Measurements from ENCODE around the gene TERT. TPM values are rescaled to one million over a fixed set of nuclear protein-coding genes. Genes with fewer than 3 reads are reported as not detected.
"Not testable (repeated sequence)": the region's sequence is repeated elsewhere in the genome, so short reads cannot be mapped to it uniquely, and the experiment has no call there.

Gene TERT
- total RNA-seq (0.22 TPM), polyA plus RNA-seq (not detected)

DNA sequence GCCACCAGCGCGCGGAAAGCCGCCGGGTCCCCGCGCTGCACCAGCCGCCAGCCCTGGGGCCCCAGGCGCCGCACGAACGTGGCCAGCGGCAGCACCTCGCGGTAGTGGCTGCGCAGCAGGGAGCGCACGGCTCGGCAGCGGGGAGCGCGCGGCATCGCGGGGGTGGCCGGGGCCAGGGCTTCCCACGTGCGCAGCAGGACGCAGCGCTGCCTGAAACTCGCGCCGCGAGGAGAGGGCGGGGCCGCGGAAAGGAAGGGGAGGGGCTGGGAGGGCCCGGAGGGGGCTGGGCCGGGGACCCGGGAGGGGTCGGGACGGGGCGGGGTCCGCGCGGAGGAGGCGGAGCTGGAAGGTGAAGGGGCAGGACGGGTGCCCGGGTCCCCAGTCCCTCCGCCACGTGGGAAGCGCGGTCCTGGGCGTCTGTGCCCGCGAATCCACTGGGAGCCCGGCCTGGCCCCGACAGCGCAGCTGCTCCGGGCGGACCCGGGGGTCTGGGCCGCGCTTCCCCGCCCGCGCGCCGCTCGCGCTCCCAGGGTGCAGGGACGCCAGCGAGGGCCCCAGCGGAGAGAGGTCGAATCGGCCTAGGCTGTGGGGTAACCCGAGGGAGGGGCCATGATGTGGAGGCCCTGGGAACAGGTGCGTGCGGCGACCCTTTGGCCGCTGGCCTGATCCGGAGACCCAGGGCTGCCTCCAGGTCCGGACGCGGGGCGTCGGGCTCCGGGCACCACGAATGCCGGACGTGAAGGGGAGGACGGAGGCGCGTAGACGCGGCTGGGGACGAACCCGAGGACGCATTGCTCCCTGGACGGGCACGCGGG is at the start of gene TERT:
Gene TERT (minus strand): TSS at position 234 of the 815 bp plus-strand sequence. CDS start 79 bp downstream, at position 155.
- H3K4me3 Mint-ChIP-seq, result peak within 1 kb of the TSS in 2 of 4 donors; percentile 22 to 72
- ATAC-seq (ENCODE audit: low read depth in 2 of 2) (peak; percentile 68 to 72), DNase-seq (peak; percentile 61 to 73 (median 64))
- Histone ChIP-seq H3K4me3 (ENCODE audit: low read depth, low read length) (no peak within 1 kb of the TSS), H3K36me3 (ENCODE audit: control insufficient read depth, insufficient read depth, low read length) (no peaks in the 10 kb centered on the region), H3K4me1 (ENCODE audit: control insufficient read depth, insufficient read depth, low read length, poor library complexity, severe bottlenecking) (peaks cover 13% of the 10 kb centered on the region), H3K9me3 (ENCODE audit: control insufficient read depth in 2 of 2, low read length in 2 of 2) (no peaks in the 10 kb centered on the region), H3K27ac (ENCODE audit: insufficient read depth, low read length, poor library complexity, severe bottlenecking) (no peak within 1 kb of the TSS), H3K27me3 (ENCODE audit: control insufficient read depth, insufficient read depth, low read length) (no peaks in the 10 kb centered on the region)
- no peaks in the 10 kb centered on the region for H3K9me3 Mint-ChIP-seq
- H3K27me3 Mint-ChIP-seq, result no peaks in the 10 kb centered on the region
- H3K36me3 Mint-ChIP-seq, result no peaks in the 10 kb centered on the region
- no peak within 1 kb of the TSS for H3K27ac Mint-ChIP-seq
- peaks cover 0 to 10% (median 7%) of the 10 kb centered on the region in 4 donors for H3K4me1 Mint-ChIP-seq

GRCh38 chr5:1343931-1344901 is 49.3 kb upstream of the TERT start:
- H3K27ac ChIP-seq (ENCODE audit: insufficient read depth, low read length, poor library complexity, severe bottlenecking), result peak overlapping the region; percentile 47
- Mint-ChIP-seq H3K4me1 (peaks cover 0 to 52% (median 30%) of the 10 kb centered on the region in 4 donors), H3K4me3 (peak overlapping the region; percentile 91 to 94 (median 92)), H3K9me3 (no peaks in the 10 kb centered on the region), H3K27me3 (no peaks in the 10 kb centered on the region), H3K27ac (peak overlapping the region; percentile 85 to 89 (median 88)), H3K36me3 (peaks cover 17% of the 10 kb centered on the region)
- H3K36me3 ChIP-seq (ENCODE audit: control insufficient read depth, insufficient read depth, low read length), result peaks cover 28% of the 10 kb centered on the region
- ATAC-seq (ENCODE audit: low read depth in 2 of 2) (peak in 1 of 2 donors; percentile 16), DNase-seq (peak in 1 of 3 donors; percentile 25)
- H3K4me1 ChIP-seq (ENCODE audit: control insufficient read depth, insufficient read depth, low read length, poor library complexity, severe bottlenecking), result peaks cover 30% of the 10 kb centered on the region
- no peaks in the 10 kb centered on the region for H3K9me3 ChIP-seq (ENCODE audit: control insufficient read depth in 2 of 2, low read length in 2 of 2)
- H3K4me3 ChIP-seq (ENCODE audit: low read depth, low read length), result peak overlapping the region; percentile 77
- no peaks in the 10 kb centered on the region for H3K27me3 ChIP-seq (ENCODE audit: control insufficient read depth, insufficient read depth, low read length)

DNA sequence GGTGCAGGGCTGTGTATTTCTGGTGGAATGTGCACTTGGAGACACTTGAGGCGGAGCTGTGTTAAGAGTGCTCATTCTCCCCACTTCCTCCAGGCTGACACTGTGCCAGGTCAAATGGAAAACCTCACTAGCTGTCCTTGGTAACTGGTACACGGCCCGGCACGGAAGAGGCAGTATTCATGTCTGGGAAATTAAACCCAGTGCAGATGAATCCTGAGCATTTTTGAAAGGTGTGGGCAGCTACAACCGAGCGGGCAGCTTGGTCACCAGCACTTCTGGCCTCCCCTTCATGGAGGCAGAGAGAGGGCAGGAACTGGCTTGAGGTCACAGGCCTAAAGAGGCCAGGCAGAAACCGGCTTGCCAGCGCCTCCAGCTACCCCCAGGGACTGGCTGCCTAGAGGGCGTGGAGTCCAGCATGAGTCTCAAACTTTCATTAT is 48.5 kb upstream of the TERT start:
- Mint-ChIP-seq H3K4me1 (peaks cover 0 to 52% (median 30%) of the 10 kb centered on the region in 4 donors), H3K27me3 (no peaks in the 10 kb centered on the region), H3K4me3 (peak overlapping the region; percentile 91 to 94 (median 92)), H3K36me3 (peaks cover 17% of the 10 kb centered on the region), H3K9me3 (no peaks in the 10 kb centered on the region), H3K27ac (peak overlapping the region in 1 of 3 donors; percentile 89)
- ATAC-seq (ENCODE audit: low read depth in 2 of 2) (no peak), DNase-seq (no peak)
- H3K9me3 ChIP-seq (ENCODE audit: control insufficient read depth in 2 of 2, low read length in 2 of 2), result no peaks in the 10 kb centered on the region
- no peak overlapping the region for H3K27ac ChIP-seq (ENCODE audit: insufficient read depth, low read length, poor library complexity, severe bottlenecking)
- H3K36me3 ChIP-seq (ENCODE audit: control insufficient read depth, insufficient read depth, low read length), result peaks cover 33% of the 10 kb centered on the region
- H3K27me3 ChIP-seq (ENCODE audit: control insufficient read depth, insufficient read depth, low read length), result no peaks in the 10 kb centered on the region
- H3K4me1 ChIP-seq (ENCODE audit: control insufficient read depth, insufficient read depth, low read length, poor library complexity, severe bottlenecking), result peaks cover 30% of the 10 kb centered on the region
- H3K4me3 ChIP-seq (ENCODE audit: low read depth, low read length), result peak overlapping the region; percentile 77

DNA sequence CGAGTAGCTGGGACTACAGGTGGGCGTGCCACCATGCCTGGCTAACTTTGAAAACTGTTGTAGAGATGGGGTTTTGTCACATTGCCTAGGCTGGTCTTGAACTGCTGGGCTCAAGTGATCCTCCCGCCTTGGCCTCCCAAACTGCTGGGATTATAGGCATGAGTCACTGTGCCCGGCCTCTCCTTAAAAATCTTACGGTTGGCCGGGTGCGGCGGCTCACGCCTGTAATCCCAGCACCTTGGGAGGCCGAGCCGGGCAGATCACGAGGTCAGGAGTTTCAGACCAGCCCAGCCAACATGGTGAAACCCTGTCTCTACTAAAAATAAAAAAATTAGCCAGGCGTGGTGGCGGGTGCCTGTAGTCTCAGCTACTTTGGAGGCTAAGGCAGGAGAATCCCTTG is 47.8 kb upstream of the TERT start:
- peak overlapping the region; percentile 91 to 94 (median 92) for H3K4me3 Mint-ChIP-seq
- DNase-seq; H3K27ac ChIP-seq (ENCODE audit: insufficient read depth, low read length, poor library complexity, severe bottlenecking); H3K9me3 Mint-ChIP-seq; H3K27me3 ChIP-seq (ENCODE audit: control insufficient read depth, insufficient read depth, low read length); H3K4me3 ChIP-seq (ENCODE audit: low read depth, low read length); H3K27me3 Mint-ChIP-seq; H3K9me3 ChIP-seq (ENCODE audit: control insufficient read depth in 2 of 2, low read length in 2 of 2); ATAC-seq (ENCODE audit: low read depth in 2 of 2): not testable (repeated sequence)
- H3K27ac Mint-ChIP-seq, result peak overlapping the region in 1 of 3 donors; percentile 89
- Histone ChIP-seq H3K4me1 (ENCODE audit: control insufficient read depth, insufficient read depth, low read length, poor library complexity, severe bottlenecking) (peaks cover 30% of the 10 kb centered on the region), H3K36me3 (ENCODE audit: control insufficient read depth, insufficient read depth, low read length) (peaks cover 39% of the 10 kb centered on the region)
- peaks cover 0 to 52% (median 30%) of the 10 kb centered on the region in 4 donors for H3K4me1 Mint-ChIP-seq
- peaks cover 17% of the 10 kb centered on the region for H3K36me3 Mint-ChIP-seq

DNA sequence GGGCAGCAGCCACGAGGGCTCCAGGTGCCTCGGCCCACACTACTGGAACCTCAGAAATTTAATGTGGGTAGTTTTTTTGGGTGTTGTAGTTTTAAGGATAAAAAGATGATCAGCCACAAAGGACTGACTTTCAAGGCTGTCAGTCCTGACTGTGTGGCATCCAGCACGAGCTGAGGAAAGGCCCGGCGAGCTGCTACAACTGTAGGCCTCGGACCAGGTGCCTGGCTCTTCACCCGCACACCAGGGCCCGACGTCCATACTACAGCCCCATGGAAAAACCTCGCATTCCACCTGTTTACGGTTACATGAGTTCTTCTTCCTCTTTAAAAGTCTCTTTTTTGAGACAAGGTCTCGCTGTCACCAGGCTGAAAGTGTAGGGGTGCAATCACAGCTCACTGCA is 47.4 kb upstream of the TERT start:
- H3K36me3 Mint-ChIP-seq, result peaks cover 17% of the 10 kb centered on the region
- no peaks in the 10 kb centered on the region for H3K9me3 ChIP-seq (ENCODE audit: control insufficient read depth in 2 of 2, low read length in 2 of 2)
- no peak overlapping the region for H3K4me3 ChIP-seq (ENCODE audit: low read depth, low read length)
- peaks cover 30% of the 10 kb centered on the region for H3K4me1 ChIP-seq (ENCODE audit: control insufficient read depth, insufficient read depth, low read length, poor library complexity, severe bottlenecking)
- H3K9me3 Mint-ChIP-seq, result no peaks in the 10 kb centered on the region
- H3K4me1 Mint-ChIP-seq, result peaks cover 0 to 48% (median 30%) of the 10 kb centered on the region in 4 donors
- no peaks in the 10 kb centered on the region for H3K27me3 Mint-ChIP-seq
- H3K4me3 Mint-ChIP-seq, result peak overlapping the region in 2 of 4 donors; percentile 47 to 58
- ATAC-seq (ENCODE audit: low read depth in 2 of 2) (no peak), DNase-seq (no peak)
- no peaks in the 10 kb centered on the region for H3K27me3 ChIP-seq (ENCODE audit: control insufficient read depth, insufficient read depth, low read length)
- peak overlapping the region in 1 of 3 donors; percentile 26 for H3K27ac Mint-ChIP-seq
- H3K27ac ChIP-seq (ENCODE audit: insufficient read depth, low read length, poor library complexity, severe bottlenecking), result no peak overlapping the region
- peaks cover 44% of the 10 kb centered on the region for H3K36me3 ChIP-seq (ENCODE audit: control insufficient read depth, insufficient read depth, low read length)

DNA sequence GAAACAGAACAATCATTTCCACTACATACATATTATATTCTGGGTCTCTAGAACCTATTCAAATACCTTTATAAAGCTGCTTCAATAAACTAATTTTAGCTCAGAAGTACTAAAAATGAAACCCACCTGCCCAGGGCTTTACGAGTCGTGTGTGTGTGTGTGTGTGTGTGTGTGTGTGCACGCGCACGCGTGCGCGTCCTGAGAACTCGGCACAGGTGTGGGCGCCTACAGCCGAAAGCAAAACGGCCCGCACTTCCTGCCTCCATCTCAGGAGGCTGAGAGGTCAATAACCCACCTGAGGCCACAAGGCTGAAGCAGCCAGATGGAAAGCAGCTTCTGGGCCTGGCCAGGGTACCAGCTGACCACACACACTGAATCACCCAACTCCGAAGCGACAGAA is 47.0 kb upstream of the TERT start:
- ATAC-seq (ENCODE audit: low read depth in 2 of 2), result no peak
- Mint-ChIP-seq H3K9me3 (no peaks in the 10 kb centered on the region), H3K27ac (peak overlapping the region in 1 of 3 donors; percentile 26), H3K27me3 (no peaks in the 10 kb centered on the region), H3K4me1 (peaks cover 0 to 47% (median 31%) of the 10 kb centered on the region in 4 donors), H3K4me3 (peak overlapping the region in 2 of 4 donors; percentile 19 to 58), H3K36me3 (peaks cover 17% of the 10 kb centered on the region)
- Histone ChIP-seq H3K9me3 (ENCODE audit: control insufficient read depth in 2 of 2, low read length in 2 of 2) (no peaks in the 10 kb centered on the region), H3K36me3 (ENCODE audit: control insufficient read depth, insufficient read depth, low read length) (peaks cover 48% of the 10 kb centered on the region), H3K4me1 (ENCODE audit: control insufficient read depth, insufficient read depth, low read length, poor library complexity, severe bottlenecking) (peaks cover 30% of the 10 kb centered on the region), H3K4me3 (ENCODE audit: low read depth, low read length) (no peak overlapping the region), H3K27ac (ENCODE audit: insufficient read depth, low read length, poor library complexity, severe bottlenecking) (no peak overlapping the region), H3K27me3 (ENCODE audit: control insufficient read depth, insufficient read depth, low read length) (no peaks in the 10 kb centered on the region)
- no peak for DNase-seq

GRCh38 chr5:1339818-1340210 is 44.9 kb upstream of the TERT start:
- Mint-ChIP-seq H3K4me1 (peaks cover 0 to 39% (median 27%) of the 10 kb centered on the region in 4 donors), H3K36me3 (peaks cover 24% of the 10 kb centered on the region)
- H3K9me3 Mint-ChIP-seq; H3K27ac ChIP-seq (ENCODE audit: insufficient read depth, low read length, poor library complexity, severe bottlenecking); H3K27me3 ChIP-seq (ENCODE audit: control insufficient read depth, insufficient read depth, low read length); H3K27ac Mint-ChIP-seq; H3K4me3 Mint-ChIP-seq; DNase-seq; H3K9me3 ChIP-seq (ENCODE audit: control insufficient read depth in 2 of 2, low read length in 2 of 2); H3K4me3 ChIP-seq (ENCODE audit: low read depth, low read length); ATAC-seq (ENCODE audit: low read depth in 2 of 2); H3K27me3 Mint-ChIP-seq: not testable (repeated sequence)
- Histone ChIP-seq H3K36me3 (ENCODE audit: control insufficient read depth, insufficient read depth, low read length) (peaks cover 67% of the 10 kb centered on the region), H3K4me1 (ENCODE audit: control insufficient read depth, insufficient read depth, low read length, poor library complexity, severe bottlenecking) (peaks cover 25% of the 10 kb centered on the region)

All from CD4-positive, CD25-positive, alpha-beta regulatory T cell (primary cell).